BE2C (cell line): ENCODE data around the gene SMPD3.

ENCODE experiments used
- DNase-seq: peaks from one replicate; pipeline ENCODE4 v3.0.0-alpha.2; 2020
- H3K27me3 ChIP-seq: fragments of 250-450 bp; sonication (Bioruptor Pico); 2 replicates; pipeline ENCODE4 v1.5.1; 2020; ENCODE audit warnings: mild to moderate bottlenecking
- H3K36me3 ChIP-seq: fragments of 250-450 bp; sonication (Bioruptor Pico); 2 replicates; pipeline ENCODE4 v1.5.1; 2020; ENCODE audit warnings: mild to moderate bottlenecking
- H3K4me1 ChIP-seq: fragments of 250-450 bp; sonication (Bioruptor Pico); 2 replicates; pipeline ENCODE4 v1.5.1; 2020
- H3K4me3 ChIP-seq: 2 replicates; pipeline ENCODE4 v1.5.1; 2011; ENCODE audit warnings: low read depth, low read length
- H3K9me3 ChIP-seq: fragments of 250-450 bp; sonication (Bioruptor Pico); 2 replicates; pipeline ENCODE4 v1.5.1; 2020
- CTCF ChIP-seq: IDR thresholded peaks from 2 replicates; pipeline ENCODE4 v1.5.1; 2012; ENCODE audit warnings: mild to moderate bottlenecking, low read depth, low read length

SMPD3 gene

DNA sequence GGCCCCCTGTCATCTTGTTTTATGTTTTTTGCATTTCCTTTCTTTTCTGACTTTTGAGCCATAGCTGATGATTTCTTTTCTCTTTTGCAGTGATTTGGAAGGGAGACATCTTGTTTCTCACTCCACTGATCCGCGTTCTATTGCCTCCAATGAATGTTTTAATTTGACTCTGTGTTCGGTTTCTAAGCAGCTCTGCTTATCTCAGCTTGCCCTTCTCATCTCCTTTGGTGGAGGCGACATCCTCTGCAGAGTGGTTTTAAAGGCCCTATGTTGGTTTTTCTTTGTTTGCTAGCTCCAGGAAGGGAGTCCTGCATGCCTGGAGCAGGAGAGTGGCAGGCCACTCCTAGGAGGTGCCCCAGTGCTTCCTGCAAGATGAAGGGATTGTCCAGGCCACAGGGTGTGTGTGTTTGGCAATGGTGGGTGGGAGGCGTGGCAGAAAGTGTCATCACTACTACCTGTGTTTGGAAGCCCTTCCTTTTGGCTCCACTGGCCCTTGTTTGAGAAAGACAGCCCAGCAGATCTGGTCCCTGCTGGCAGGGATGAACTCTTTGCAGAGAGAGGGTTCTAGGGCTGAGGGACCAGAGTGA lies 13.6 kb downstream of the SMPD3 start:
- no peak for DNase-seq
- TF ChIP-seq CTCF, result no peak
- H3K36me3 ChIP-seq, result no peaks in the 10 kb centered on the region
- H3K27me3 ChIP-seq, result no peaks in the 10 kb centered on the region
- H3K9me3 ChIP-seq, result no peaks in the 10 kb centered on the region
- H3K4me1 ChIP-seq, result no peaks in the 10 kb centered on the region
- H3K4me3 ChIP-seq, result no peak overlapping the region

DNA sequence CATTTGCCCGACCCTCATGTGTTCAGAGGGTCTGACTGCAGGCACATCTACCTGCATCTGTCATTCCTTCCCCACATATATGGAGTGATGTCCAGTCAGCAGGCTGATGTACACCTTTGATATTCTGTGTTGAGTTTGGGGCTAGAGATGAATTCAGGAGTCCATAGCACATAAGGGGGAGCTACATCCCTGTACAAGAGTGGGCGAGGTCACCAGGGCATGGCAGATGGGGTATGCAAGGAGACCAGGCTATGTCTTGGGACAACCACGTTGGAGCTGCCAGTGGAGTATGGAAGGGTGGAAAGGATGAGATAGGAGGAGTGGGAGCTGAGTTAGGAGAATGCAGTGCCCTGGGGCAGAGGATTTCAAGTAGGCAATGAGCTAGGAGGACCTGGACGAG lies 15.0 kb downstream of the SMPD3 start:
- Histone ChIP-seq H3K4me1 (no peaks in the 10 kb centered on the region), H3K4me3 (no peak overlapping the region), H3K9me3 (no peaks in the 10 kb centered on the region), H3K27me3 (no peaks in the 10 kb centered on the region), H3K36me3 (no peaks in the 10 kb centered on the region)
- no peak for DNase-seq
- TF ChIP-seq CTCF, result no peak

- Histone ChIP-seq H3K4me1 (no peaks in the 10 kb centered on the region), H3K4me3 (no peak overlapping the region), H3K36me3 (no peaks in the 10 kb centered on the region), H3K27me3 (no peaks in the 10 kb centered on the region), H3K9me3 (no peaks in the 10 kb centered on the region)
- TF ChIP-seq CTCF, result no peak
- no peak for DNase-seq
Measured at GRCh38 chr16:68432701-68433100, 15.6 kb downstream of the SMPD3 start.

DNA sequence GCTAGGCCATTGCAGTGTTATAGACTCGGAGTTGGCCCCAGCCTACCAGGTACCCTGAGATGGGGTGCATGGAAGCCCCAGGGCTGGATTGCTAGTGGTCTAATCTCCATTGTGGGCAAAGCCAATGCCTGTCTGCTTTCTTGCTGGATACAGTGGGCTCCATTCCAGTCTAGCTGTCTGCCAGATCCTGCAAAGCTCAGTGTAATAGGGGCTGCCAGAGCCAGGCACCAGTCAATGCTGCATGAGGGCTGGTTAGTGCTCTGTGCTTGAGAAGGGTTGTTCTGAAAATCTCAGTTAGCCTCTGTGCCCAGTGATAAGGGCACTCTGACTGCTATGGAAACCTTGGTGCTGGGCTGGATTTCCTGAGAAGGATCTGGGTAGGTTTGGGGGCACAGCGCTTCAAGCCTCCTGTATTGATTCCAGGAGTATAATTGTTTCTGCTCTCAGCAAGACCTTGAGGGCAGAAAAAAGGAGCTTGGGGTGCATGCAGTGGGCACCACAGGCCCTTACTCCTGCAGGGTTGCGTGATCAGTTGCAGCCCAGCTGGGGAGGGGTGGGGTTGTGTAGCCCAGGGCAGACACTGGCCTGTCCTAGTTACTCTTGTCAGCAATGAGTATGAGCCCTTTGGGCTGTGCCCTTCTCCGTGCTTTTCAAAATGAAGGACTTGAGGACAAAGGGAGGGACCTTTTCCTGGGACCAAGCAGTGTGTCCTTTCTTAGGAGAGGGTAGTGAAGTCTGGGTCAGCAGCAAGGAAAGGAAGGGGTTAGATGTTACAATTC lies 19.0 kb downstream of the SMPD3 start:
- TF ChIP-seq CTCF, result no peak
- H3K4me3 ChIP-seq, result no peak overlapping the region
- DNase-seq, result no peak
- H3K4me1 ChIP-seq, result no peaks in the 10 kb centered on the region
- H3K36me3 ChIP-seq, result no peaks in the 10 kb centered on the region
- no peaks in the 10 kb centered on the region for H3K9me3 ChIP-seq
- H3K27me3 ChIP-seq, result no peaks in the 10 kb centered on the region

GRCh38 chr16:68427649-68428303 lies 20.5 kb downstream of the SMPD3 start:
- H3K4me3 ChIP-seq, result no peak overlapping the region
- no peak for DNase-seq
- H3K9me3 ChIP-seq, result no peaks in the 10 kb centered on the region
- TF ChIP-seq CTCF, result no peak
- H3K27me3 ChIP-seq, result no peaks in the 10 kb centered on the region
- H3K4me1 ChIP-seq, result no peaks in the 10 kb centered on the region
- no peaks in the 10 kb centered on the region for H3K36me3 ChIP-seq

DNA sequence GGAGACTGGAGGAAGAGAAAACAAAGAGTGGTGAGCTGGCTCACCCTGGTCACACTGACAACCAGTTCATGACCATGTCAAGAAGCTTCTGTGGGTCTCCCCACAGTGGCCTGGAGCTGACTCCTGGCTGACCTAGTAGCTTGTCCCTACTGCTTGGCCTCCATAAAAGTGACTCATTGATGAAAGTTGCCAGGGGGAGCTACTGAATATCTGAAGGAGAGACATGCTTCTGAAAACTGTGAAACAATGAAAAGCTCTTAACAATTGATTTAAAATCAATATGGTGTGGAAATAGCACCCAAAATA lies 22.0 kb downstream of the SMPD3 start:
- Histone ChIP-seq H3K4me3 (no peak overlapping the region), H3K36me3 (no peaks in the 10 kb centered on the region), H3K27me3 (no peaks in the 10 kb centered on the region), H3K4me1 (no peaks in the 10 kb centered on the region), H3K9me3 (no peaks in the 10 kb centered on the region)
- no peak for DNase-seq
- no peak for TF ChIP-seq CTCF
